Measurements from ENCODE around the gene ARIH2. TPM values are rescaled to one million over a fixed set of nuclear protein-coding genes. Genes with fewer than 3 reads are reported as not detected.
A peak's percentile ranks its signal among the peaks of the same experiment; 100 is the strongest.

The ARIH2 gene
- total and polyA plus RNA-seq, 9 of the 15 experiments (the other 6 are each of a cell fraction or from before 2014, with no cell fraction given): 27.0 to 120 (median 108) TPM

- TF ChIP-seq PRDM10 (IDR thresholded peaks at IDR 0.05; ENCODE audit: partially characterized antibody) (no peak), ZNF347 (CRISPR knock-in tag; IDR thresholded peaks at IDR 0.05; ENCODE audit: low read depth) (no peak), POLR2AphosphoS5 (IDR thresholded peaks at IDR 0.05; ENCODE audit: control insufficient read depth, insufficient read depth, low read depth, low read length) (peak; percentile 79), TRIM24 (IDR thresholded peaks at IDR 0.05) (no peak), KAT7 (CRISPR knock-in tag; IDR thresholded peaks at IDR 0.05; ENCODE audit: borderline replicate concordance) (0 out of 2 replicates have a peak, but pooled peaks have one; percentile 25), POLR3A (IDR thresholded peaks at IDR 0.05; ENCODE audit: borderline replicate concordance, extremely low read depth, insufficient read depth, insufficient read length) (no peak), CEBPZ (IDR thresholded peaks at IDR 0.05; ENCODE audit: borderline replicate concordance, low read depth, low read length) (no peak), DDX20 (tag; IDR thresholded peaks at IDR 0.05; ENCODE audit: low read depth) (no peak), HDAC8 (tag; IDR thresholded peaks at IDR 0.05) (0 out of 2 replicates have a peak, but pooled peaks have one; percentile 33), RNF219 (CRISPR knock-in tag; IDR thresholded peaks at IDR 0.05) (no peak), OTX1 (CRISPR knock-in tag; IDR thresholded peaks at IDR 0.05) (no peak), ZSCAN32 (CRISPR knock-in tag; IDR thresholded peaks at IDR 0.05) (no peak), SP2 (IDR thresholded peaks at IDR 0.05; ENCODE audit: extremely low read depth, low read depth, low read length, poor library complexity, severe bottlenecking) (no peak), CXXC5 (CRISPR knock-in tag; IDR thresholded peaks at IDR 0.05) (peak; percentile 79), ZBTB34 (CRISPR knock-in tag; IDR thresholded peaks at IDR 0.05) (no peak)
Measured at GRCh38 chr3:48918388-48919214, at the start of gene ARIH2 (continued).
